Measurements from ENCODE around the gene TRHDE. TPM values are rescaled to one million over a fixed set of nuclear protein-coding genes. Genes with fewer than 3 reads are reported as not detected.
"Not testable (repeated sequence)": the region's sequence is repeated elsewhere in the genome, so short reads cannot be mapped to it uniquely, and the experiment has no call there.

TRHDE gene
- total RNA-seq, 1 donor from 2014 or later: 0.08 TPM

- ATAC-seq: not testable (repeated sequence)
Measured at GRCh38 chr12:72520044-72520678, 248.0 kb downstream of the TRHDE start.

DNA sequence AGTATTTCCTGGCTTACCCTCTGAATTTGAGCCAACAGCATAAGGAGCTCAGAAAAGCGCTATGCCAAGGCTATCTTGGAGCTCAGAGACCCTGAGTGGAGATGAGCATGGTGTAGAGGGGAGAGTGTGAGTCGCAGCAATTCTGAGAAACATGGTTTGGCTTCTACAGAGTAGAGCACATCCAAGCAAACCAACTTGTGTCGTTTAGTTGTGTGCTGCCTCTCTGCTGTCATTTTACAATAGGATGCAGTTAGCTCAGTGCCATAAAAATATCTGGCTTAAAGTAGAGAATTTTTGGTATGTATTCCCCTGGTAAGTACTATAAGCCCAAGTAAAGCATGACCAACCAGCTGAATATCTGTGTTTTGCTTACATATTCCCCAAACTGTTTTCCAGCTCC lies 249.2 kb downstream of the TRHDE start:
- ATAC-seq: no peak

DNA sequence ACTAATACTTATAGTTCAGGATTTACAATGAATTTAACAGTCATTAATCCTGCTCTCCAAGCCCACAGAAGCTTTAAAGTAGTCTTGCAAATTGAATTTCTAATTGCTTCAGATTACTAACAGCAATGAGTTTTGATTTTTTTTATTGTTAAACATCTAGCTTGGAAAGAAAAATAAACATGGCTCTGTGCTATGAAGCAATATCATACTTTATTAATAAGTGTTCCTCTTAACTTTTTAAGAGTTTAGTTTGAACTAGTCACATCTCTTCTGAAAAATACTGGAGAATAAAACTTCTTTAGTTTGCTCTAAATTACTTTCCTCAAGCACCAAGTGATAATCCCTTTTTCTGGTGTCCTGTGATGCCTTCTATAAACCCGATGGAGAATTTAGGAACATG lies 250.2 kb downstream of the TRHDE start:
- no peak for ATAC-seq

DNA sequence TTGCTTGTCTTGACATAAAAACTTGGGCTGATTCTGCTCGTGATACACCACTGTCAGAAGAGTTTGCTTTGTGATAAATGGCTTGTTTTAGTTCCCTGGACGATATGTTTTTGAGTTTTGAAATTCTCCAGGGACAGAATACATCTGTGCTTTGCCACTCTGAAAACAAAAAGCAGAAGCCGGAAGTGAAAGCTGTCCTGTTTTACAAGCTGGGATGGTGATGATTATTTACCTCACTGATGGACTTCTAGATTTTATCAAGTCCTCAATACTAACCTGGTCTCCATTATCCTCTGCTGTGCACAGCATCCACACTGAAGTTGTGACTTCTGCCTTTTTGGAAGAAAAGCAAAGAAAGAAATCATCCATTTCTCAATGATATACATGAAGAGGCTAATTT lies 251.6 kb downstream of the TRHDE start:
- ATAC-seq: no peak

GRCh38 chr12:72535212-72535990 lies 263.2 kb downstream of the TRHDE start:
- no peak for ATAC-seq

- ATAC-seq: no peak
Measured at GRCh38 chr12:72540811-72541210, 268.6 kb downstream of the TRHDE start.

GRCh38 chr12:72543777-72544467 lies 271.8 kb downstream of the TRHDE start:
- ATAC-seq: no peak

GRCh38 chr12:72546106-72546505 lies 273.9 kb downstream of the TRHDE start:
- ATAC-seq: no peak

- no peak for ATAC-seq
Measured at GRCh38 chr12:72547573-72547972, 275.4 kb downstream of the TRHDE start.

GRCh38 chr12:72549184-72549583 lies 277.0 kb downstream of the TRHDE start:
- ATAC-seq: no peak

GRCh38 chr12:72560003-72560769 lies 288.0 kb downstream of the TRHDE start:
- ATAC-seq: no peak

- no peak for ATAC-seq
Measured at GRCh38 chr12:72570601-72571000, 298.4 kb downstream of the TRHDE start.

- ATAC-seq: no peak
Measured at GRCh38 chr12:72574138-72574537, 302.0 kb downstream of the TRHDE start.

GRCh38 chr12:72578327-72578726 lies 306.2 kb downstream of the TRHDE start:
- no peak for ATAC-seq

- ATAC-seq: no peak
Measured at GRCh38 chr12:72586456-72586855, 314.3 kb downstream of the TRHDE start.

DNA sequence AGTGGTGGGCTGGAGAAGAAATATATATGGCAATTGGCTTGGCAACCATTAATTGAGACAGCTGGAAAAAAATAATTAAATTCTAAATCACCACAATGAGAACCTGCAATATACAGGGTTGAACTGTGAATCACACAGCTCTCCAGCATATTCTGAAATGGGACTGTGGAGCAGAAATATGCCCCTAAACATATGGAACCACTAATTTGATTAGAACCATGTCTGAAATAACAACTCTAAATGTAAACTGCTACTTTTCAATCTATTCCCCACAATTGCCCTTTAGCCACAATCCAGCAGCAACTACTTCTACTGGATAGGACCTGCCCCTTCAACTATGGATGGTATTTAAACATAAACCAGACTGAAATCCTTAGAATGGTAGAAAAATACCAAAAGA lies 330.4 kb downstream of the TRHDE start:
- ATAC-seq: no peak

- ATAC-seq: no peak
Measured at GRCh38 chr12:72605975-72606374, 333.8 kb downstream of the TRHDE start.

GRCh38 chr12:72610342-72610741 lies 338.2 kb downstream of the TRHDE start:
- ATAC-seq: no peak

GRCh38 chr12:72610854-72611358 lies 338.7 kb downstream of the TRHDE start:
- no peak for ATAC-seq

GRCh38 chr12:72612171-72612570 lies 340.0 kb downstream of the TRHDE start:
- ATAC-seq: no peak

- ATAC-seq: no peak
Measured at GRCh38 chr12:72618764-72619163, 346.6 kb downstream of the TRHDE start.

GRCh38 chr12:72622556-72622955 lies 350.4 kb downstream of the TRHDE start:
- ATAC-seq: no peak
